Measurements from ENCODE around the gene REX1BD.
"Not testable (repeated sequence)": the region's sequence is repeated elsewhere in the genome, so short reads cannot be mapped to it uniquely, and the experiment has no call there.

GRCh38 chr19:18592732-18593131 lies 4.1 kb downstream of the REX1BD start:
- not testable (repeated sequence) for TF ChIP-seq CTCF, POLR2A (IDR thresholded peaks at IDR 0.05)

All from right lobe of liver (tissue), 4 donors.